ENCODE results near the gene CACNA1G.

The CACNA1G gene

DNA sequence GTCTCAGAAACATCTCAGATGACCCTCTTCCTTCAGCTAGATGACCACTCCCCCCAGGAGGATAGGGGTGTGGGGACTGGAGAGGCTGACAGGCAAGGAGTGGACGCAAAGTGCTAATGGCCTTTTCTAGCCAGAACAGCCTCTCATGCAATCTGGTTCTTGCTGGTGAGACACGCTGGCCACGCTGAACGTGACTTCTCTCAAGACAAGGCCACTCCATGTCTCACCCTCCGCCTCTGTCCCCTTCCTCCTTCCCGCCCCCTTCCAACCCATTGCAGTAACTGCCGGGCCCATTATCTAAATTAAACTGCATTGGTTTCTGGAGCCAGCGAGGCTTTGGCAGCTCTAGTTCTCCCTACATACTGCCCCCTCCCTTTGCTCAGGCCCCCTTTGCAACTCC is 9.5 kb downstream of the CACNA1G start:
- no peak for DNase-seq

DNA sequence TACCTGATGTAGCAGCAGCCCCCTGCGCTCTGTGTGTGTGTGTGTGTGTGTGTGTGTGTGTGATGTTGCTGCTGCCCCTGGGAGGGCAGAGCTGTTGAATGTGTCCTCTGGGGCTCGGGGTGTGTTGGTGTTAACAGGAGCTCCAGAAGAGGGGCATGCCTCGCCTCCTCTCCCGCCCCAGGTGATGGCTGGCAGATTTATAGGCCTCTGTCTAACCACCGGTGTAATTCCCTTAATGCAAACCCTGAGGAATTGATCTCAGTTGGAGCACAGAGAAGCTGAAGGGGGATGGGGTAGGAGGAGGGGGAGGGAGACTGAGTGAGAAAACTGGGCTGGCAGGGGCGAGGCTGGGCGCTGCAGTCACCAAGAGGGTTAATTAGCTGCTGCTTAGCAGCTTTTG is 10.0 kb downstream of the CACNA1G start:
- no peak for DNase-seq

DNA sequence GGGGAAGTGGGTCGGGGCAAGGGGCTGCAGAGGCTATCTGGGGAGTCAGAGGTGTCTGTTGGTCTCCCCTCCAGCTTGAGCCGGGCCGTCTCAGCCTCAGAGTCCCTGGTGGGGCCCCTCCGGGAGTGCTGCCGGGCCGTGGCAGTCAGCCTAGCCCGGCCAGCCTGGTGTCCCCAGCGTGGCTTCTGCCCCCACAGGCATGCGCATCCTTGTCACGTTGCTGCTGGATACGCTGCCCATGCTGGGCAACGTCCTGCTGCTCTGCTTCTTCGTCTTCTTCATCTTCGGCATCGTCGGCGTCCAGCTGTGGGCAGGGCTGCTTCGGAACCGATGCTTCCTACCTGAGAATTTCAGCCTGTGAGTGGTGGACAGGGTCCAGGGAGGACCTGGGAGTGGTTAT is 11.2 kb downstream of the CACNA1G start:
- no peak for DNase-seq

DNA sequence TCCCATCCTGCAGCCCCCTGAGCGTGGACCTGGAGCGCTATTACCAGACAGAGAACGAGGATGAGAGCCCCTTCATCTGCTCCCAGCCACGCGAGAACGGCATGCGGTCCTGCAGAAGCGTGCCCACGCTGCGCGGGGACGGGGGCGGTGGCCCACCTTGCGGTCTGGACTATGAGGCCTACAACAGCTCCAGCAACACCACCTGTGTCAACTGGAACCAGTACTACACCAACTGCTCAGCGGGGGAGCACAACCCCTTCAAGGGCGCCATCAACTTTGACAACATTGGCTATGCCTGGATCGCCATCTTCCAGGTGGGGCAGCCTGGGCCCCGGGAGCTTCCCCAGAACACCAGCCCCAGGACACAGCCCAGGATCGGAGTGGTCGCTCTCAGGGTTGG is 12.0 kb downstream of the CACNA1G start:
- DNase-seq = no peak

DNA sequence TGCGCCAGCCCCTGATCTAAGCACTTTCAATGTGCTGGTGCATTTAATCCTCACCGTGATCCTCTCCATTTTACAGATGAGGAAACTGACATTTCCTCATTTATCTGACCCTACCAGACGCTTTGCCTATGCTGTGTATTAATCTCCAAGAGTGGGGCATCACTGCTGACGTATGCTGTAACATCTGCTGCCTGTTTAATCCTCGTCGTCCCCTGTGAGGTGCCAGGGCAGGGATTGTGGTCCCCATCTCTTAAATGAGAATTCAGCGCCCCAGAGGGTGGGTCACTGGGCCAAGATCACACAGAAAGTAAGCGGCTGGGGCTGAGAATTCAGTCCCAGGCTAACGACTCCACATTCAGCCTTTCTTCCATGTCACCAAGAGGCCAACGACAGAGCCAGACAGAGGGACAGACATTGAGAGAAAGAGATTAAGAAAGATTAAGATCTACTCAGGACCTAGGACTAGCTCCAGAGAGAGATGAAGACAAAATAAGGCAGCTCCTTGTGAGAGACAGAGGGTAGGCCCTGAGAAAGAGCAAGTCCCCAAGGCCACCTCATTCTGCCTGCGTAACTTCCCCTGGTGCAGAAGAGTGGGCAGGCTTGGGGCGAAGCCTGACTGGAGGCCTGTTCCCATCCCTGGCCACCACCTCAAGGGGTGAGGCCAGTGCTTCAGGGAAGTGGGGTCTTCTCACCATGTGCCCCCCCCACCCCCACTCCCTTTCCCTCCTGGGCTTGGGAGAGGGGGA is 13.5 kb downstream of the CACNA1G start:
- no peak for DNase-seq

DNA sequence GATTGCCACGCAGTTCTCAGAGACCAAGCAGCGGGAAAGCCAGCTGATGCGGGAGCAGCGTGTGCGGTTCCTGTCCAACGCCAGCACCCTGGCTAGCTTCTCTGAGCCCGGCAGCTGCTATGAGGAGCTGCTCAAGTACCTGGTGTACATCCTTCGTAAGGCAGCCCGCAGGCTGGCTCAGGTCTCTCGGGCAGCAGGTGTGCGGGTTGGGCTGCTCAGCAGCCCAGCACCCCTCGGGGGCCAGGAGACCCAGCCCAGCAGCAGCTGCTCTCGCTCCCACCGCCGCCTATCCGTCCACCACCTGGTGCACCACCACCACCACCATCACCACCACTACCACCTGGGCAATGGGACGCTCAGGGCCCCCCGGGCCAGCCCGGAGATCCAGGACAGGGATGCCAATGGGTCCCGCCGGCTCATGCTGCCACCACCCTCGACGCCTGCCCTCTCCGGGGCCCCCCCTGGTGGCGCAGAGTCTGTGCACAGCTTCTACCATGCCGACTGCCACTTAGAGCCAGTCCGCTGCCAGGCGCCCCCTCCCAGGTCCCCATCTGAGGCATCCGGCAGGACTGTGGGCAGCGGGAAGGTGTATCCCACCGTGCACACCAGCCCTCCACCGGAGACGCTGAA is 15.2 kb downstream of the CACNA1G start:
- DNase-seq = no peak

DNA sequence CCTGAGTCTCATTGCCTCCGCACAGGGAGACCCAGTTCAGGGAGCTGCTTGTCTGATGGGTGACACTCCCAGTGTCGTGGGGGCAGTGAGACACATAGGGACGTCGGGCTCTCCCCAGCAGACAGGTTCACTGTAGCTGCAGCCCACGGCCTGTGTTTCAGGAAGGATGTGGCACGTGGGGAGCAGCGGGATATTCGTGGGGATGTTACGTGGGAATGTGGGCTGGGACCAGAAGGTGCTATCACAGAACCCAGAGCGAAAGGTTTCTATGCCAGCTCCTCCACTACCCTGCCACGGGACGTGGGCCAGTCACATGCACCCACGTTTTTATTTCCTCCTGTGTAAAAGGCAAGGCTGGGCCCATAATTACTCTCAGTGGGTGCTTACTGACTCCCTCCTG is 16.3 kb downstream of the CACNA1G start:
- no peak for DNase-seq

DNA sequence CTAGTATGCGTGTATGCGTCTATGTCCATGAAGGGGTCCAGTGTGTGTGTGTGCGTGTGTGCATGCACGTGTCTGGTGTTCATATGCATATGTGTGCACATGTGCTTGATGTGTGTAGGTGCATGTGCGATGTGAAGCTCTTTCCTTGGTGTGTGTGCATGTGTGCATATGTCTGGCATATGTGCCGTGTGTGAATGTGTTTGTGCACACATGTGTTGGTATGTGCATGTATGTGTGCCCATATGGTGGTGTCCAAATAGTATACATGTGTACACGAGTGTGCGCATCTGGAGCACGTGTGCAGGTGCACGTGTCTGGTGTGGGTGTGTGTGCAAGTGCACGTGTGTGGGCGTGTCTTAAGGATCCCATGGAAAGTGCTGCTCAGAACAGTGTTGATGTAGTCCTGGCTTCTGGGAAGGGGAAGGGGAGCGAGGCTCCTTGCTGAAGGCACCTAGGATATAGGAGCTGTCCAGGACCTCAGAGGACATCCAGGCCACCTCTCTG is 17.0 kb downstream of the CACNA1G start:
- DNase-seq = no peak

DNA sequence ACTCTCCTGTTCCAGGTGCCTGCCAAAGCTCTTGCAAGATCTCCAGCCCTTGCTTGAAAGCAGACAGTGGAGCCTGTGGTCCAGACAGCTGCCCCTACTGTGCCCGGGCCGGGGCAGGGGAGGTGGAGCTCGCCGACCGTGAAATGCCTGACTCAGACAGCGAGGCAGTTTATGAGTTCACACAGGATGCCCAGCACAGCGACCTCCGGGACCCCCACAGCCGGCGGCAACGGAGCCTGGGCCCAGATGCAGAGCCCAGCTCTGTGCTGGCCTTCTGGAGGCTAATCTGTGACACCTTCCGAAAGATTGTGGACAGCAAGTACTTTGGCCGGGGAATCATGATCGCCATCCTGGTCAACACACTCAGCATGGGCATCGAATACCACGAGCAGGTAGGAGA is 17.7 kb downstream of the CACNA1G start:
- no peak for DNase-seq

DNA sequence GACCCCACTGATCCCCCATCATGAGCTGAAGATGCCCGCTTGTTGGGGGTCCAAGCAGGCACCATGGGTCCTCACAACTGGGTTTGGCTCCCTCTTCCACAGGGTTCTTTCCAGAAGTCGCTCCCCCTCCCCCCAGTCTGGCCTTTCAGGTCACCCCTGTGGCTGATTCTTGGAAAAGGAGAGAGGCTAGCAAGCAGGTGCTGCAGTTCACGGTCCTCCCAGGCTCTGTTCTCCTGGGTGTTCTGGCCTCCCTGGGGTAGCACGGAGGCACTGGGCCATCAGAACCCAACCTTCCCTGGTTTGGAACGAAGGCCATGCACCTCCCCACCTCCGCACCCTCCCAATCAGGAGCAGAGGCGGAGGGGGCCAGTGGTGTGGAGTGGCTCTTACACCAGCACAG is 18.9 kb downstream of the CACNA1G start:
- DNase-seq = no peak

DNA sequence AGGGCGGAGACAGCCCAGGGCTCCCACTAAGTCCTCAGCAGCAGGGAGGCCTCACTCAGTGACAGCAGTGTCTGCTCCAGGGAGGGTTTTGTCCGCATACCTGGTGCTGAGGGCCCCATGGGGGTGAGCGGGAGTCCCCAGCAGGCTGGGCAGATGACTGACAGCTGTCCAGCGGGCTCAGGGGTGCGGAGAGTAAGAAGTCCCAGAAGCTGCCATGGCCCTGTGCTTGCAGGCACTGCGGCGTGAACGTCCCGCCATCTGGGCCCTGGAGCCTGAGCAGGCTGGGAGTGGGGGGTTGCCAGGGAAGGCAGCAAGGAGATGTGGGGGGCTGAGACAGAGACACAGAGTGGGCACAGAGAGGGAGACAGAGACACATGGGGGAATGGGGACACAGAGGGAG is 20.1 kb downstream of the CACNA1G start:
- DNase-seq = no peak

DNA sequence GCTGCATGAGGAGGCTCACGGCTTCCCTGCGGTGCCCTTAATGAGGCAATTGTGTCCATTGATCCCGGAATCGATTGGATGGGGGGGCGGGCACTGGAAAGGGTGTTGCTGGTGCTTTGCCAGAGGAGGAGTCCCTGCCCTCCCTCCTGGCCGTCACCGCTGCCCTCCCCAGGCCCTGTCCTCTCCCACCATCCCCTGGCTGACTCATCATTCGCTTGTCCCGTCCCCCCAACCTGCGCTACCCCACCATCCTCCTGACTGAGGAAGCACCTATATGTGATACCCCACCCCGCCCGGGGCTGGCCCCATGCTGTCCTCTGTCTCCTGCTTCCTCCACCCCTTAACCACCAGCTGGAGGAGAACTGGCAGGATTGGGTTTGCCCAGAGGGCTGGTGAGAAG is 20.8 kb downstream of the CACNA1G start:
- no peak for DNase-seq

DNA sequence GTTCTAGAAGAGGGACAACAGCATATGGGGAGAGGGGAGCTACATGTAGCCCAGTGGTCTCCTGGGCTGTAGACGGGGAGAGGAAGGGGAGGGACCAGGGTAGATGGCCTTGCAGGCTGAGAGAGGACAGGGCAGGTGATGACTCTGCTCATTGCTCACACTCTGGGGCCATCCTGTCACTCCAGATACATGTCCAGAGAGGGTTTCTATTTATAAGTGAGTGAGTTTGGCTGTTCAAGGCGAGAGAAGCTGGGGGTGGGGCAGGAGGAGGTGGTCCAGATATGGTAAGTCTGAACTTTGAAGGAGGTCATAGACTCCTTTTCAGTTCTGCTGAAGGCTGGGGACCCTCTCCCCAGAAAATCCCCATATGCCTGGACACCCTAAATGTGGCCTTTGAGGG is 22.2 kb downstream of the CACNA1G start:
- DNase-seq = no peak

DNA sequence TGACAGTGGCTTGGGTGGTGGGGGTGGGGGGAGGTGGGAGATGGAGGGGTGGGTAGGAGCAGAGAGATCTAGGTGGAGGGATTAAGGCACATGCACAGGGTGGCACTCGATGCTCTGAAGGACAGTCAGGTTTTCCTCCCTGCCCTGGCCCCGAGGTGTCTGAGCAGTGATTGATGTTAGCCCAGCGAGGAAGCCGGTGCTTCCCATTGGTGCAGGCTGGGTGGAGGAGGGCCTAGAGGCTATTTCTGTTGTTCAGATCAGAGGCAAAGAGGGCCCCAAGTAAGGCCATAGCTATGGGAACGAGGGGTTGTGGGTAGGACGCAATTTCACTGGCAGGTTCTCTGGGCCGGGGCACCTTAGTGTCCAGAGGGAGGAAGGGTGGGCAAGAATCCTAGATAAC is 23.1 kb downstream of the CACNA1G start:
- DNase-seq = no peak

DNA sequence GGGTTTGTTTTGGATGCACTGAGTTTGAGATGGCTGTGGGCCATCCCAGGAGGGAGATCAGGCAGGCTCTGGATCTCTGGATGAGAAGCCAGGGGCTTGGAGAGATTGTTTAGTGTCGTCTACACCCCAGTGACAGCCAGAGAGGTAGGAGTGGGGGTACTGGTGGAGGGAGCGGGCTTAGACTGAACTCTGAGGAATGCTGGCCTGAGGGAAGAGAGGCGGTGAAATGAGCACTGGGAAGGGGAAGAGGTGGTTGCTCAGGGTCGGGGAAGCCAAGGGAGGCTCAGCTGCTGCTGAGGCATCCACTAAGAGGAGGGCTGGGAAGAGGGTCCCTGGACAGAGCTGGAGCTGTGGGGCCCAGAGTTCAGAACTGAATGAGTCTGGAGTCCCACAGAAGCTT is 23.6 kb downstream of the CACNA1G start:
- DNase-seq = no peak

DNA sequence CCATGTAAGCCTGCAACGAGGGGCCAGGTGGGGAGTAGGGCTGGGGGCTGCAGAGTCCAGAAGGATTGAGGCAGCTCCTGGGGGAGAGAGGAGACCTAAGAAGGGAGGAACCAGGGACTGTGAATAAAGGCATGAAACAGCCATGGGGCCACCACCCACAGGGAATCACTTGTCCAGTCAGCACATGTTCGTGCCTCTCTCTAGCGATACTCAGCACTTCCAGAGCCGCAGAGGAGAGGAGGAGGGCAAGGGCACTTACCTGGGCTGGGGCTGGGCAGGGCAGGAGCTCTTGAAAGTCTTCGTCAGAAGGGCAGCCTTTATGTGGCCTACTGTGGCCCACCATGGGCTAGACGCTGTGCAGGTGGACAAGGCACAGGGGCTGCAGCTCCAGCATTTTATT is 24.2 kb downstream of the CACNA1G start:
- no peak for DNase-seq

DNA sequence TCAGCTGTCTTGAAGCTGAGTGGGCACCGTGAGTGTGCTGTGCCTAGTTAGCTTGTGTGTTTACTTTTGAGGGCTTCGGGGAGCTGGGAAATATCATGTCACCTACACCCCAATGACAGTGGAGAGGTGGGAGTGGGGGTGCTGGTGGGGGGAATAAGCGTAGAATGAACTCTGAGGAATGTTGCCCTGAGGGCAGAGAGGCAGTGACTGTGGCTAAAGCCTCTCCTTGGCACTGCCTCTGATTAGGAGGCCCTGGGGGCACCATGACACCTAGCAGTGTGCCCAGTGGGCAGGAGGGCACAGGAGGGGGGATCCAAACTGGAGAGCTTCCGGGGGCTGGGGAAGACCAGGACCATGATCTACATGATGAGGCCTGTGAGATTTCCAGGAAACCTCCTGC is 24.8 kb downstream of the CACNA1G start:
- DNase-seq = no peak

DNA sequence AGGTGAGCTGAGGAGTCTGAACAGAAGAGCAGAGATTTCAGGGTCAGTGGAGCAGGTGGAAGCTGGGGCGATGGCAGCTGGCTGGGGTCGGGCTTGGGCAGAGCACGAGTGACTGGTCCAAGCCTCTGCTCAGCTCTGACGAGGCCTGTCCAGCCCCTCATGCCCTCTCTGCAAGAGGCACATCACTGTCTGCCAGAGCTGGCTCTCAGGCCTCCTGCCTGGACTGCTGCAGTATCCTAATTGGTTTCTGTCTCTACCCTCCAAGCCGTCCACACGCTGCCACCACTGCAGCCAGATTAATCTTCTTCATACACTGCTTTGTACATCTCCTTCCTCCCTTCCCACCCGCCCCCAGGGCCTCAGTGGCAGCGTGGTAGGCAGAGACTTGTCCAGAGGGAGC is 25.4 kb downstream of the CACNA1G start:
- no peak for DNase-seq

DNA sequence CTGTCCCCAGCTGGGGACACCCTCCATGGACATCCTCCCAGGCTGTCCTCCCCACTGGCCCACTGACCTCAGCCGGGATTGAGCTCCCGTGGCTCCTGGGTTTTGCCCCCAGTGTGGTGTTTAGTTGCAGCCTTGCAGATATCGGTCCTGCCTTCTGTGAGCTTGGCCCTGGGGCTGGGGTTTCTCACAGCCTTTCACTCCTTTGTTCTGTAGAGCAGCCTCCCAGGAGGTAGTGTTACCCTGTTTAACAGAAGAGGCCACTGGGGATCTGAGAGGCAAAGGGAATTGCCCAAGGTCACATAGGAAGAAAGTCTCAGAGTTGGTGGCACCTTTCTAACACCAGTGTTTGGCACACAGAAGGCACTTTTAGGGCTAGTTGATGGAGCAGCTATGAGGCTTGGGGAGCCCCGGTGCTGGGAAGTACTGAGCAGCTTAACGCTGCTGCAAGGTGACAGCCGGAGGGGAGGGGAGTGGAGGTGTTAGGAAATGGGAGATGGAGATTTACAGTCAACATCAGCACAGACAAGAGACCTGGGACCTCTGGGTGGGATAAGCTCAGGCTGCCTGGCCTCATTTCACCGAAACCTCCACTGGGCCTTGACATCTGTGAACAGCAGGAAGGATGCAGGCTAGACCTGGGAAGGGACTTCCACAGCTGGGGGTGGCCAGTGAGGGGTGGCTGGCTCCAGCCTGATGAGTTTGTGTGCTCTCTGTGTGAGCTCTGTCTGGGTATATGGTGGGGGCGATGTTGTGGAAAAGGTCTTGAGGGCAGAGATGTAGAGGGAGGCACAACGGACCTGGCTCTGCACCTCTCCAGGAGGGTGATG is 26.1 kb downstream of the CACNA1G start:
- DNase-seq = no peak

DNA sequence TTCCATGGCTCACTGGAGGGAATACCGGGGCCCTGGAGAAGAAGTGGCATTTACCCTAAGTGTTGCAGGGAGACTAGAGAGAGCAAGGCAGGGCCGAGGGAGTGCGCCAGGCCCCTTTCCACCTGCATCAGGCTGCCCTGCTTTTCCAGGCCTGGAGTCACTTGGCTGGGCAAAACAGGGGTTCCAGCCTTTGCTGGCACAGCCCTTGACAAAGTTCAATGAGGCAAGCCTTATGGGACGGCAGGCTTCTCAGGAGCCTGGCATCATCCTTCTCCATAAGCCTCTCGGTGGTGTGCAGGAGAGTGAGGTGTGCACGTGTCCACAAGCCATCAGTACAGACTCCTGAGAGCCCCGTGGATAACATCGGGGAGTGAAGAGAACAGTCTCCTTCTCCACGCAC is 27.1 kb downstream of the CACNA1G start:
- no peak for DNase-seq

DNA sequence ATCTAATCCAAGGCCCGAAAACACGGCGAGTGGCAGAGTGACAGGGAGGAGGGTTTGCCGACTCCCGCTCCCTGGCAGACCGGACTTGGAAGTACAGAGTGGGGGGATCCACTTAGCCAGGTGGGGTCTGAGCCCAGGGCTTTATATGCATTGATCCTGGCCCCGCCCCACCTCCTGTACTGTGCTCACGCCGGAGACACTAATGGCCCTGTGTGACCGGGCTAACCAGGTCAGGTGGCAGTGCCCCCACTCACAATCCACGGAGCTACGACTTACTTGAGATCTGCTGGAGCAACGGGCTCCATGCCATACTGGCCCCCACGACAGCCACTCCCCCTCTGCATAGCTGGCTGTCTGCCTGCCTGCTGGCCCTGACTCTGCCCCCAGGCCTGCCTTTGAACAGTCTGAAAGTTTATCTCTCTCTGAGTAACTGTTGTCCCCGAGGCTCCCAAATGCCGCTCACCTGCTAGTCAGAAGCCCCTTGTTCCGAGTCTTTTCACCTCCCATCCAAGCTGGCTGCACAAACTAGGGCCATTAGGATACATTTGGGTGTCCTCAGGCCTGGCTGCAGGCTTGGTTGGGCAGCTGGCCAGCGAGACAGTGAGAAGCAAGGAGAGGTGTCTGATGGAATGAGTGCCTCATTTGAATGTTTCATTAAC is 28.0 kb downstream of the CACNA1G start:
- no peak for DNase-seq

DNA sequence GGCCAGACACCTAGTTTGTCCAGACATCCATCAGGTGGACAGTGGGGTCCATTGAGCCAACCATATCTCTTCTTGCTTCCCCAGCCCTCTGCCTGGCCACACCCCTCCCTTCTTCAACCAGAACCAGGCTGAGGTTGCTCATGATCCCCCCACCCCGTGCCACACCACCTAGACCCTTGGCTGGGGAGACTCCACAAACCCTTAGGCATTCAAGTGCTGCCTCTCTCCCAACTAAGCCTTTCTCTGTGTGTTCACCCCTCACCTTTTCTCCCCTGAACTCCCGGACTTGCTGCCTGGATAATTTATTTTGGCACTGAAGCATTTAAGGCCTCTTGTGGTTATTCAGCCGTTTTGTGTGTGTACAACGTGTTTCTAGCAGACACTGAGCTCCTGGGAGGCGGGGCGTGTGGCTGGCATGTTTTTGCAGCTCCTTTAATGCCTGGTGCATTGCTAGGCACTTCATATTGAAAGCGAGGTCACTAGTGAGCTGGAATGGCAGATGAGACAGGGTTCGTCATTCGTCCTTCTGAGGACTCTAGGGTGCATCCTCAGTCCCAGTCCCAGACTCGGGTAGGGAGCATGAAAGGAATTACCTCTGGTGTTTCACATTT is 28.7 kb downstream of the CACNA1G start:
- no peak for DNase-seq

All from GDM1 (cell line).